ENCODE measurements around the gene TLR5.

The TLR5 gene

GRCh38 chr1:223105568-223105967 lies 37.5 kb downstream of the TLR5 start:
- no peak for DNase-seq

DNA sequence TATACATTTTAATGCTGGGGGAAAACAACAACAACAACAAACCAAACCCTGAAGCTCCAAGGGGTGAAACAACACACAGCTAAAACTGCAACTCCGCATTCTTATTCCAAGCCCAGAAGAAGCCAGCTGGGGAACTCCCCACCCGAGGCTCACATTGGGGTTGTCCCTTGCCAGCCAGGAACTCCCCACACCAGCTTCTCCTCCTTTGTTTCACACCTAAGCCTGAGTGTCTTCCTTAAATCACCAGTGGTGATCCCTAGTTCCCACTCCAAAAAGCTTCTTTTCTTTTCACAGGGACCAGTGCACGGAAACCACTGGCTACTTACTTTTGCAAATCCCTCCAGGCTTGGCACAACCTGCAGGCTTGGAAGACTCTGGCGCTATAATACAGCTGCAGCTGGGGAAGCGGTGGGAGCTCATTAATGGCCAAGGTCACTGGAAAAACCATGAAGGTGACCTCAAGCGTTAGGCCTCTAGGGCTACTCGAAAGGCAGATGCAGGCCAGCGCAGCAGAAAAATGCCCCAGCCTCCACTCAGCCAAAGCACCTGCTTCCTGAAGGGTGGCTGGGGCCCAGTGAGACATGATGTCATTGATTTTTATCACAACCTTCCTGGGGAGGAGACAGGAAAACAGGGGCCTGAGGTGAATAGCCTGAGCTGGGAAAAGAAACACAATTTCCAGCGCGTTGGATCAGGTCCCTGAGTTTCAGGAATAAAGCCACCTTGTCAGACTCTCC lies 40.1 kb downstream of the TLR5 start:
- DNase-seq, result no peak

- DNase-seq, result no peak
Observed at GRCh38 chr1:223097713-223098112, 45.3 kb downstream of the TLR5 start.

DNA sequence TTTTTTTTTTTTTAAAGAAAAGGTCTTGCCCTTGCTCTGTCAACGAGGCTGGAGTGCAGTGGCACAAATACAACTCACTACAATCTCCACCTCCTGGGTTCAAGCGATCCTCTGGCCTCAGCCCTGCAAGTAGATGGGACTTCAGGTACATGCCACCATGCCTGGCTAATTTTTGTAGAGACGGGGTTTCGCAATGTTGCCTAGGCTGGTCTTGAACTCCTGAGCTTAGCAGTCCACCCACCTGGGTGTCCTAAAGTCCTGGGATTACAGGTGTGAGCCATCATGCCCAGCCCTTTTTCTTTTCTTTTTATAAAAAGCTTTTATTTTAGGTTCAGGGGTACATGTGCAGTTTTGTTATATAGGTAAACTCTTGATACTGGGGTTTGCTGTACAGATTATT lies 47.2 kb downstream of the TLR5 start:
- no peak for DNase-seq

- no peak for DNase-seq
Observed at GRCh38 chr1:223091896-223092295, 51.2 kb downstream of the TLR5 start.

- no peak for DNase-seq
Observed at GRCh38 chr1:223089250-223089649, 53.8 kb downstream of the TLR5 start.

- DNase-seq, result no peak
Observed at GRCh38 chr1:223088713-223089240, 54.3 kb downstream of the TLR5 start.

DNA sequence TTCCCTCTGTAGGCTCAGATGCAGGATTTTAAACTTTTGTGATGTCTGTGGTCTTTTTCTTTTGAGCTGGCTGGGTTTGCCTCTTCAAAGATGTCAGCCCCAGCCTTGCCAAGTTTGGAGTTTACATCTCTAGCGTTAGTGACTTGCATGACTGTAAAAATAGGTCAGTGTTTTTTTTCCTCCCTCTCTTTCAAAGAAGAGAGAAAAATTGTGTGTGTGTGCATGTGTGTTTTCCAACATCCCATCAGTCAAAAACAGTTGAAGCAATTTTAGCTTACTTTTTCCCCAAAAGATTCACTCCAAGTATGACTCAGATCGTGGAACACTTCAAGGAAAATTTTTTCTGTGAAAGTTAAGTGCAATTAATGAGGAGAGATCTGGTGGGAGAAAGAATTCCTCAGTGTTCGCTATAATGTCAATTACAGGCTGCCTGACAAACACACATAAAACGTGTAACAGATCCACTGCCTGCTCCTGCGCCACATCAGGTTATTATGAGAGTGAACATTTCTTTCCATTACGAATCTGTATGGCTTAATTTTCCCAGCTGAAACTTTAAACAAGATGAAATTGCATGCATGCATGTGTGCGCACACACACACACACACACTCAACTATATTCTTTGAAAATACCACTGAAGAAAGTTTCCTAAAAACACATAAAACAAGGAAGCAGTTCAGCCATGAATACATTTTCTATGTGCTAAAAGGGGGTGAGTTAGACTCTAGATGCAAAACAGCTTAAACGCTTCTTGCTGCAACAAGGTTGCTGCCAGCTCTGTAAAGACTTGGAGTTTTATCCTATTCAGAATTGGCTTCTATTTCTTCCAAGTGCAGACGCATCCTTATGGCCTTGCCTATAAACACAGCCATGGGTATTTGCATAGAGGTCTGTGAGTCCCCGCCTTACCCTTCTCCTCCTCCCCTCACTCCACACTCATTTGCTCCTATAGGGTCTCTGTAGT lies 55.5 kb downstream of the TLR5 start:
- no peak for DNase-seq

GRCh38 chr1:223084464-223084866 lies 58.6 kb downstream of the TLR5 start:
- no peak for DNase-seq

- DNase-seq, result no peak
Observed at GRCh38 chr1:223083831-223084230, 59.2 kb downstream of the TLR5 start.

DNA sequence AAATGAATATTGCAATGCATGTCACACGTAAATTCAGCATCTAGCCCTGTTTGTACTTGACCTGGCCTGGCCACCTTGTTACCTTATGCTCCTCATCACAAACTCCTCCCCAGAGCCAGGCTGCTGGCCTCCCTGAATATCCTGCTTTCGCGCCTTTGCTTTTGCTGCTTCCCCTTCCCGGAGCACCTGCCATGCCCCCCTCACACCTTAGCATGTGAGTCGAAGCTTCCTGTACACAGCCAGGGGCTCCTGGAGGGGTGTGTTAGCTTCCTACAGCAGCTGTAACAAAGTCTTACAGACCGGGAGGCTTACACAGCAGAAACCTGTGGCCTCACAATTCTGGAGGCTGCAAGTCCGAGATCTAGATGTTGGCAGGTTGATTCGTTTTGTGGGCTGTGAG lies 60.1 kb downstream of the TLR5 start:
- DNase-seq, result no peak

GRCh38 chr1:223081181-223081994 lies 61.7 kb downstream of the TLR5 start:
- DNase-seq, result peak; percentile 97

- DNase-seq, result no peak
Observed at GRCh38 chr1:223079498-223079897, 63.5 kb downstream of the TLR5 start.

DNA sequence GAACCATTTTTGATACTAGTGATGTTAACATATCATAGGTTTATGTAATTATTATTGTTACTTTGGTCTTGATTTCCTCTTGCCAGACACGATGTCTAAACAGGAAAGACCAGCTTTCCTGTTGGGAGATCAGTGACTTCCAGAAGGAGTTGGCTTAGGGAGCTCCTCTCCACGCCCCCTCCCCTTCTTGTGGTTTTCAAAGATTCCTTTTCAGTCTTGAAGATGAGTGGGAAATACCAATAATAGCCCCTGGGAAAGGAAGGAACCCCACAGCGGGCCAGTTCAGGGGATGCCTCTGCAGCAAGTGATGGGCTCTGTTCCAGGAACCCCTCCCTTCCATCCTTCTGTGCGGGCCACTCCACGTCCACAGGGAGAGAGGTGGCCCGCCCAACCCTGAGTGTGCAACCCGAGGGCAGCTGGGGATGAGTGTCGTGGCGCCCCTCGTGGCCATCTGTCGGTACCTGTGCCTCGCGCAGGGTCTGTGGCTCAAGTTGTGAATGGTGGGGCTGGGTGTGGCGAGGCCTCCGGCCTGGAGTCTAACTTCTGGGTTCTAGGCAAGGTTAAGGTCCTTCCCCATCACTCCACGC lies 65.7 kb downstream of the TLR5 start:
- DNase-seq, result no peak

- no peak for DNase-seq
Observed at GRCh38 chr1:223076362-223076761, 66.7 kb downstream of the TLR5 start.

GRCh38 chr1:223075834-223076233 lies 67.2 kb downstream of the TLR5 start:
- no peak for DNase-seq

- no peak for DNase-seq
Observed at GRCh38 chr1:223074445-223075300, 68.4 kb downstream of the TLR5 start.

DNA sequence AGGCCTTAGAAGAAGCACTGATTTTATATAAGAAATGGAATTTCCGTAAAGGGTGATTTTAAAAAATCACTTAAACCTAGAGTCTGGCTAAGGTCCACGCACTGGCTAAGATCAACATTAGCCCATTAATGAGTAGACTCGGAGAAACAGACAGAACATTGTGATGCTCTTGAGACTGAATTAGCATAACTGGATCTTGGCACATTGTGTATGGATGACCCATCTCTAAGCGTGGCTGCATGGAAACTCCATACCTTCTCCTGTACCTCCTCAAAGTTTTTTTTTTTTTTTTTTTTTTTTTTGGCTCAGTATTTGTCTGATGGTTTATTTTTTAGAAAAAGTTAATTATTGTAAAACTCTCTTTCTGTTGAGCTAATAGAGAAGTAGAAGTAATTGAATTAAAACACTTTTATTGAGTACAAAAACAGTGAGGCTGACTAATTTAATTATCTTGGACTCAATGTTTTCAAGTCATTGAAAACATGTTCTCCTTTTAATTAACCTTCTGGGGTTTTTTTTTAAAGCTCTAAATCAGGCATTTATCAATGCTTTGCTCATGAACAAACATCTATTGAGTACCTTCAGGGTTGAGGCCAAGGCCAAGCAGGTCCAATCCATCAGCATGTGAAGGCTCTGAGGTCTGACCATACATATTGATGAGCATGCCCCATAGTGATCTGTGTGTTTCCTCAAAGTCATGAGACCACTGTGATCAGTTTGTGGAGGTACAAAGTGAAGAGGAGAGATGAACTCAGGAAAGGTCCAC lies 74.0 kb downstream of the TLR5 start:
- DNase-seq, result no peak

DNA sequence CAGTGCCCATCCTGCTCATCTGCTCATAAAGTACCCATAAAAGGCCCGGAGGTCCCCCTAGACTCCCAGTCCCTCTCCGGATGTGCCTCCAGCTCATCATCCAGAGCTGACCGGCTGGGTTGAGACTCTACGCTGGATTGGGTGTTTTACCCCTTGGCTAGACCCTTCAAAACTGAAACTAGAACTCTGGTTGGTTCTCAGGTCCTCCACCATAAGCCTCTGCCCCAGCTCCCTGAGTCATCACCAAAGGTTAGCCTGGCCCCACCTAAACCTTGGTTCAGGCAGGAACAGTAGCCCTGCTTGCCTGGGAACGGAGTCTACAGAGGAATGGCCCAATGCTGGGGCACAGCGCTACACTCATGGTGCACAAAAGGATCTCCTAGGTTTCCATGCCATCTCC lies 75.1 kb downstream of the TLR5 start:
- DNase-seq, result no peak

- no peak for DNase-seq
Observed at GRCh38 chr1:223066415-223066814, 76.6 kb downstream of the TLR5 start.

GRCh38 chr1:223062177-223062576 lies 80.9 kb downstream of the TLR5 start:
- no peak for DNase-seq

All from NCI-H2107 (cell line).